Stimulated activated CD4-positive, alpha-beta T cell treated with anti-CD3 and anti-CD28 coated beads, Interleukin-4, amount 100 ng/mL, for 48 hours (primary cell): ENCODE results near the gene KCNK13.

ENCODE experiments used
- DNase-seq, 2 donors: peaks; one replicate each; pipeline ENCODE4 v3.0.0-alpha.2; 2020; ENCODE audit warnings: low read depth in 2 of 2

Gene KCNK13

GRCh38 chr14:90132821-90133570 is 71.2 kb downstream of the KCNK13 start:
- no peak for DNase-seq

- DNase-seq: no peak
Observed at GRCh38 chr14:90136904-90137303, 75.1 kb downstream of the KCNK13 start.

- DNase-seq: no peak
Observed at GRCh38 chr14:90137807-90138206, 76.0 kb downstream of the KCNK13 start.

GRCh38 chr14:90139199-90139598 is 77.4 kb downstream of the KCNK13 start:
- DNase-seq: no peak

- no peak for DNase-seq
Observed at GRCh38 chr14:90140298-90140955, 78.6 kb downstream of the KCNK13 start.

GRCh38 chr14:90140956-90141316 is 79.1 kb downstream of the KCNK13 start:
- DNase-seq: no peak

GRCh38 chr14:90153429-90153828 is 91.6 kb downstream of the KCNK13 start:
- DNase-seq: no peak

GRCh38 chr14:90154110-90154509 is 92.3 kb downstream of the KCNK13 start:
- no peak for DNase-seq

GRCh38 chr14:90159146-90159545 is 97.4 kb downstream of the KCNK13 start:
- no peak for DNase-seq

GRCh38 chr14:90159688-90160087 is 97.9 kb downstream of the KCNK13 start:
- DNase-seq: no peak

- no peak for DNase-seq
Observed at GRCh38 chr14:90161129-90161528, 99.3 kb downstream of the KCNK13 start.

- no peak for DNase-seq
Observed at GRCh38 chr14:90168425-90169105, 106.8 kb downstream of the KCNK13 start.

GRCh38 chr14:90175631-90176030 is 113.8 kb downstream of the KCNK13 start:
- DNase-seq: no peak

- no peak for DNase-seq
Observed at GRCh38 chr14:90177539-90178189, 115.9 kb downstream of the KCNK13 start.

- no peak for DNase-seq
Observed at GRCh38 chr14:90179357-90179756, 117.6 kb downstream of the KCNK13 start.

- no peak for DNase-seq
Observed at GRCh38 chr14:90179809-90180779, 118.3 kb downstream of the KCNK13 start.

GRCh38 chr14:90184094-90184493 is 122.3 kb downstream of the KCNK13 start:
- no peak for DNase-seq

- no peak for DNase-seq
Observed at GRCh38 chr14:90184571-90185266, 122.9 kb downstream of the KCNK13 start.

GRCh38 chr14:90188588-90188987 is 126.8 kb downstream of the KCNK13 start:
- DNase-seq: no peak

GRCh38 chr14:90191154-90191553 is 129.4 kb downstream of the KCNK13 start:
- no peak for DNase-seq

- no peak for DNase-seq
Observed at GRCh38 chr14:90191585-90191984, 129.8 kb downstream of the KCNK13 start.
